Measurements from ENCODE around the gene TEDC2.

DNA sequence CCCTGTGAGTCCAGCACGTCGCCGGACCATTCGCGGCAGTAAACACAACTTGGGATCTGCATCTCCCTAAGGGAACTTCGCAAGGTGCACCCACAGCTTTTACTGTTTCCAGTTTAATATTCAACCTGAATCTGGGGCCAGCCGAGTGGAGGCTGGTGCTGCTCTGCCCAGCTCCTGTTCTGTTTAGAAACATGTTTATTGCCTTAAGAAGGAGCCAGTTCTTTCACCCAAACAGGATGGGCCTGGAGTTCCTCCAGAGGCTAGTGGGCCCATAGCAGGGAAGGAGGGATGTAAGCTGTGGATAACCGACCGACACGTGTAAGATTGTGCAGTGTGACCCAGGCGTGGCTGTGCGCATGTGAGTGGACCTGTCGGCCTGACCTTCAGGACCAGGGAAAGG, 32.4 kb downstream of the TEDC2 start:
- TF ChIP-seq SMC3 (IDR thresholded peaks at IDR 0.05; ENCODE audit: low read depth, low read length) = no peak
- TF ChIP-seq NFIC (IDR thresholded peaks at IDR 0.05; ENCODE audit: borderline replicate concordance) = no peak
- no peak for TF ChIP-seq TAF1 (IDR thresholded peaks at IDR 0.05; ENCODE audit: borderline replicate concordance, low read depth, low read length)
- TF ChIP-seq, protein P1, sequence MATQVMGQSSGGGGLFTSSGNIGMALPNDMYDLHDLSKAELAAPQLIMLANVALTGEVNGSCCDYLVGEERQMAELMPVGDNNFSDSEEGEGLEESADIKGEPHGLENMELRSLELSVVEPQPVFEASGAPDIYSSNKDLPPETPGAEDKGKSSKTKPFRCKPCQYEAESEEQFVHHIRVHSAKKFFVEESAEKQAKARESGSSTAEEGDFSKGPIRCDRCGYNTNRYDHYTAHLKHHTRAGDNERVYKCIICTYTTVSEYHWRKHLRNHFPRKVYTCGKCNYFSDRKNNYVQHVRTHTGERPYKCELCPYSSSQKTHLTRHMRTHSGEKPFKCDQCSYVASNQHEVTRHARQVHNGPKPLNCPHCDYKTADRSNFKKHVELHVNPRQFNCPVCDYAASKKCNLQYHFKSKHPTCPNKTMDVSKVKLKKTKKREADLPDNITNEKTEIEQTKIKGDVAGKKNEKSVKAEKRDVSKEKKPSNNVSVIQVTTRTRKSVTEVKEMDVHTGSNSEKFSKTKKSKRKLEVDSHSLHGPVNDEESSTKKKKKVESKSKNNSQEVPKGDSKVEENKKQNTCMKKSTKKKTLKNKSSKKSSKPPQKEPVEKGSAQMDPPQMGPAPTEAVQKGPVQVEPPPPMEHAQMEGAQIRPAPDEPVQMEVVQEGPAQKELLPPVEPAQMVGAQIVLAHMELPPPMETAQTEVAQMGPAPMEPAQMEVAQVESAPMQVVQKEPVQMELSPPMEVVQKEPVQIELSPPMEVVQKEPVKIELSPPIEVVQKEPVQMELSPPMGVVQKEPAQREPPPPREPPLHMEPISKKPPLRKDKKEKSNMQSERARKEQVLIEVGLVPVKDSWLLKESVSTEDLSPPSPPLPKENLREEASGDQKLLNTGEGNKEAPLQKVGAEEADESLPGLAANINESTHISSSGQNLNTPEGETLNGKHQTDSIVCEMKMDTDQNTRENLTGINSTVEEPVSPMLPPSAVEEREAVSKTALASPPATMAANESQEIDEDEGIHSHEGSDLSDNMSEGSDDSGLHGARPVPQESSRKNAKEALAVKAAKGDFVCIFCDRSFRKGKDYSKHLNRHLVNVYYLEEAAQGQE (IDR thresholded peaks at IDR 0.05; ENCODE audit: low read depth, low read length) = no peak
- TF ChIP-seq CTCF (IDR thresholded peaks at IDR 0.05) = no peak
- no peak for TF ChIP-seq POLR2AphosphoS5 (IDR thresholded peaks at IDR 0.05; ENCODE audit: low read depth, low read length)
- no peak for TF ChIP-seq SIN3A (IDR thresholded peaks at IDR 0.05; ENCODE audit: borderline replicate concordance, low read depth, low read length)
- no peak for TF ChIP-seq GABPA (IDR thresholded peaks at IDR 0.05; ENCODE audit: low read depth)
- no peak for TF ChIP-seq RCOR1 (IDR thresholded peaks at IDR 0.05; ENCODE audit: low read length)
- TF ChIP-seq, protein P2, sequence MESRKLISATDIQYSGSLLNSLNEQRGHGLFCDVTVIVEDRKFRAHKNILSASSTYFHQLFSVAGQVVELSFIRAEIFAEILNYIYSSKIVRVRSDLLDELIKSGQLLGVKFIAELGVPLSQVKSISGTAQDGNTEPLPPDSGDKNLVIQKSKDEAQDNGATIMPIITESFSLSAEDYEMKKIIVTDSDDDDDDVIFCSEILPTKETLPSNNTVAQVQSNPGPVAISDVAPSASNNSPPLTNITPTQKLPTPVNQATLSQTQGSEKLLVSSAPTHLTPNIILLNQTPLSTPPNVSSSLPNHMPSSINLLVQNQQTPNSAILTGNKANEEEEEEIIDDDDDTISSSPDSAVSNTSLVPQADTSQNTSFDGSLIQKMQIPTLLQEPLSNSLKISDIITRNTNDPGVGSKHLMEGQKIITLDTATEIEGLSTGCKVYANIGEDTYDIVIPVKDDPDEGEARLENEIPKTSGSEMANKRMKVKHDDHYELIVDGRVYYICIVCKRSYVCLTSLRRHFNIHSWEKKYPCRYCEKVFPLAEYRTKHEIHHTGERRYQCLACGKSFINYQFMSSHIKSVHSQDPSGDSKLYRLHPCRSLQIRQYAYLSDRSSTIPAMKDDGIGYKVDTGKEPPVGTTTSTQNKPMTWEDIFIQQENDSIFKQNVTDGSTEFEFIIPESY (IDR thresholded peaks at IDR 0.05; ENCODE audit: borderline replicate concordance, low read depth) = no peak
- no peak for TF ChIP-seq RAD21 (IDR thresholded peaks at IDR 0.05; ENCODE audit: low read length)
- no peak for TF ChIP-seq TCF12 (IDR thresholded peaks at IDR 0.05)
- TF ChIP-seq RXRA (IDR thresholded peaks at IDR 0.05; ENCODE audit: borderline replicate concordance, low read depth) = no peak
- TF ChIP-seq USF2 (IDR thresholded peaks at IDR 0.05; ENCODE audit: borderline replicate concordance, low read depth, low read length) = no peak
